GM12878 (cell line): ENCODE results near the gene MAPK8IP1.

Experiments
- RUNX3 ChIP-seq: IDR thresholded peaks from 2 replicates; pipeline ENCODE4 v1.6.1; 2012; ENCODE audit warnings: low read length, inconsistent platforms
- YY1 ChIP-seq: IDR thresholded peaks from 2 replicates; pipeline ENCODE4 v1.6.1; 2011; ENCODE audit warnings: low read depth, mild to moderate bottlenecking, low read length

- no peak for TF ChIP-seq YY1
- TF ChIP-seq RUNX3: no peak
Observed at GRCh38 chr11:45919806-45920530, 34.5 kb downstream of the MAPK8IP1 start.
